Activated CD8-positive, alpha-beta T cell treated with anti-CD3 and anti-CD28 coated beads, Interleukin-2, amount 10 ng/mL, durations not matched to agents 7 days and 5 days (primary cell): ENCODE data around the gene SPECC1L. TPM values are rescaled to one million over a fixed set of nuclear protein-coding genes. Genes with fewer than 3 reads are reported as not detected.
"Not testable (repeated sequence)": the region's sequence is repeated elsewhere in the genome, so short reads cannot be mapped to it uniquely, and the experiment has no call there.

Source experiments
- ATAC-seq: fragments of 150-1000 bp; cut with Tn5 transposase; one replicate; pipeline ENCODE4 v1.10.0; 2021; ENCODE audit warnings: moderate library complexity
- CTCF ChIA-PET: fragments of 350-600 bp; sonication (Branson Sonifier 250); formaldehyde crosslinking; loops from one replicate; lab custom pipeline; 2021; ENCODE audit warnings: antibody characterized with exemption; lab: Charles Lee
- POLR2A ChIA-PET: fragments of 350-600 bp; sonication (Branson Sonifier 250); formaldehyde crosslinking; loops from one replicate; lab custom pipeline; 2021; ENCODE audit warnings: antibody characterized with exemption; lab: Charles Lee
- DNase-seq: peaks from one replicate; pipeline ENCODE4 v3.0.0-alpha.2; 2020
- H3K27ac Mint-ChIP-seq: one replicate; pipeline ENCODE4 v1.8.0; 2021; ENCODE audit warnings: mild to moderate bottlenecking, mixed read lengths
- H3K27me3 Mint-ChIP-seq: one replicate; pipeline ENCODE4 v1.8.0; 2021; ENCODE audit warnings: low read depth, mixed read lengths
- H3K36me3 Mint-ChIP-seq: one replicate; pipeline ENCODE4 v1.8.0; 2021; ENCODE audit warnings: low read depth, mixed read lengths
- H3K4me1 Mint-ChIP-seq: one replicate; pipeline ENCODE4 v1.8.0; 2021; ENCODE audit warnings: low read depth, mixed read lengths
- H3K4me3 Mint-ChIP-seq: one replicate; pipeline ENCODE4 v1.8.0; 2021; ENCODE audit warnings: mild to moderate bottlenecking, mixed read lengths
- H3K9me3 Mint-ChIP-seq: one replicate; pipeline ENCODE4 v1.8.0; 2022; ENCODE audit warnings: mixed read lengths; ENCODE audit not compliant: insufficient read depth
- total RNA-seq, 2 experiments: library from RNA; stranded (reverse); gene quantifications; one replicate each; pipeline ENCODE4 v1.2.3, GENCODE V29; 2021

The SPECC1L gene
- total RNA-seq, 2 experiments from 2014 or later = 57.6 to 59.7 TPM

- Mint-ChIP-seq H3K36me3 (peaks cover 6% of the 10 kb centered on the region), H3K9me3 (no peaks in the 10 kb centered on the region), H3K27me3 (no peaks in the 10 kb centered on the region), H3K4me3 (no peak overlapping the region), H3K4me1 (peaks cover 18% of the 10 kb centered on the region), H3K27ac (no peak overlapping the region)
- ATAC-seq = no peak
- no peak for DNase-seq
- ChIA-PET POLR2A (no interaction called here), CTCF (no interaction called here)
Observed at GRCh38 chr22:24290459-24290858, 19.8 kb downstream of the SPECC1L start.

- CTCF ChIA-PET = no interaction called here
- no peak overlapping the region for H3K27ac Mint-ChIP-seq
Observed at GRCh38 chr22:24291515-24292201, 21.0 kb downstream of the SPECC1L start.

GRCh38 chr22:24292202-24292830 lies 21.7 kb downstream of the SPECC1L start:
- CTCF ChIA-PET, ATAC-seq, H3K4me3 Mint-ChIP-seq, H3K27ac Mint-ChIP-seq, H3K27me3 Mint-ChIP-seq, H3K36me3 Mint-ChIP-seq, H3K4me1 Mint-ChIP-seq, H3K9me3 Mint-ChIP-seq, POLR2A ChIA-PET, DNase-seq: not testable (repeated sequence)

More at GRCh38 chr22:24291515-24292201, 21.0 kb downstream of the SPECC1L start:
- Mint-ChIP-seq H3K4me3 (no peak overlapping the region), H3K27me3 (no peaks in the 10 kb centered on the region), H3K4me1 (peaks cover 8% of the 10 kb centered on the region), H3K36me3 (peaks cover 6% of the 10 kb centered on the region), H3K9me3 (no peaks in the 10 kb centered on the region)
- POLR2A ChIA-PET = no interaction called here
- ATAC-seq (no peak), DNase-seq (no peak)

GRCh38 chr22:24294913-24295312 lies 24.3 kb downstream of the SPECC1L start:
- CTCF ChIA-PET, H3K27me3 Mint-ChIP-seq, DNase-seq, H3K4me3 Mint-ChIP-seq, ATAC-seq, POLR2A ChIA-PET, H3K36me3 Mint-ChIP-seq, H3K27ac Mint-ChIP-seq, H3K9me3 Mint-ChIP-seq: not testable (repeated sequence)
- H3K4me1 Mint-ChIP-seq = peaks cover 13% of the 10 kb centered on the region

- CTCF ChIA-PET = interaction anchor here (1.5 kb wide), 1 partner anchor 14 kb away, joined by 3 read pairs; no protein-coding TSS in a partner anchor
- H3K4me3 Mint-ChIP-seq, H3K9me3 Mint-ChIP-seq, H3K27ac Mint-ChIP-seq, DNase-seq, H3K27me3 Mint-ChIP-seq, POLR2A ChIA-PET: not testable (repeated sequence)
- Mint-ChIP-seq H3K4me1 (peaks cover 35% of the 10 kb centered on the region), H3K36me3 (peaks cover 23% of the 10 kb centered on the region)
- ATAC-seq = peak; percentile 57
Observed at GRCh38 chr22:24298497-24299155, 28.0 kb downstream of the SPECC1L start.

GRCh38 chr22:24300522-24300921 lies 29.9 kb downstream of the SPECC1L start:
- ATAC-seq, H3K4me3 Mint-ChIP-seq, H3K27me3 Mint-ChIP-seq, H3K27ac Mint-ChIP-seq, DNase-seq, H3K9me3 Mint-ChIP-seq, POLR2A ChIA-PET, CTCF ChIA-PET: not testable (repeated sequence)
- Mint-ChIP-seq H3K4me1 (peaks cover 54% of the 10 kb centered on the region), H3K36me3 (peaks cover 36% of the 10 kb centered on the region)

GRCh38 chr22:24302591-24302990 lies 32.0 kb downstream of the SPECC1L start:
- CTCF ChIA-PET = interaction anchor here (0.7 to 1.4 kb wide), 3 partner anchors 17 to 219 kb away, joined by 3 to 5 read pairs (median 3); no protein-coding TSS in a partner anchor
- POLR2A ChIA-PET = no interaction called here

GRCh38 chr22:24303007-24303406 lies 32.4 kb downstream of the SPECC1L start:
- CTCF ChIA-PET = interaction anchor here (0.7 to 1.4 kb wide), 3 partner anchors 18 to 219 kb away, joined by 3 to 5 read pairs (median 3); no protein-coding TSS in a partner anchor
- H3K4me1 Mint-ChIP-seq = peaks cover 61% of the 10 kb centered on the region

More at GRCh38 chr22:24302591-24302990, 32.0 kb downstream of the SPECC1L start:
- H3K27me3 Mint-ChIP-seq = no peaks in the 10 kb centered on the region
- H3K27ac Mint-ChIP-seq = no peak overlapping the region
- no peak overlapping the region for H3K4me3 Mint-ChIP-seq
- peaks cover 49% of the 10 kb centered on the region for H3K36me3 Mint-ChIP-seq
- no peaks in the 10 kb centered on the region for H3K9me3 Mint-ChIP-seq
- H3K4me1 Mint-ChIP-seq = peaks cover 61% of the 10 kb centered on the region
- DNase-seq = no peak
- ATAC-seq = no peak

GRCh38 chr22:24304062-24304675 lies 33.5 kb downstream of the SPECC1L start:
- ChIA-PET POLR2A (no interaction called here), CTCF (interaction anchor here (0.9 to 1.6 kb wide), 2 partner anchors 19 to 223 kb away, joined by 3 to 4 read pairs; no protein-coding TSS in a partner anchor)
- Mint-ChIP-seq H3K9me3 (no peaks in the 10 kb centered on the region), H3K36me3 (peaks cover 51% of the 10 kb centered on the region), H3K27ac (peak overlapping the region; percentile 63), H3K4me1 (peaks cover 52% of the 10 kb centered on the region), H3K27me3 (no peaks in the 10 kb centered on the region), H3K4me3 (no peak overlapping the region)
- DNase-seq (no peak), ATAC-seq (peak; percentile 43)

More at GRCh38 chr22:24303007-24303406, 32.4 kb downstream of the SPECC1L start:
- POLR2A ChIA-PET = no interaction called here
- DNase-seq (no peak), ATAC-seq (no peak)
- Mint-ChIP-seq H3K27ac (no peak overlapping the region), H3K36me3 (peaks cover 49% of the 10 kb centered on the region), H3K4me3 (no peak overlapping the region), H3K27me3 (no peaks in the 10 kb centered on the region), H3K9me3 (no peaks in the 10 kb centered on the region)

GRCh38 chr22:24305260-24305692 lies 34.6 kb downstream of the SPECC1L start:
- H3K27ac Mint-ChIP-seq = peak overlapping the region; percentile 41
- peak; percentile 73 for ATAC-seq
- ChIA-PET CTCF (interaction anchor here (0.9 to 1.6 kb wide), 2 partner anchors 20 to 222 kb away, joined by 3 to 4 read pairs; no protein-coding TSS in a partner anchor), POLR2A (no interaction called here)
- peaks cover 48% of the 10 kb centered on the region for H3K4me1 Mint-ChIP-seq
- DNase-seq = no peak
- H3K4me3 Mint-ChIP-seq = peak overlapping the region; percentile 1
- H3K36me3 Mint-ChIP-seq = peaks cover 53% of the 10 kb centered on the region
- H3K9me3 Mint-ChIP-seq = no peaks in the 10 kb centered on the region
- H3K27me3 Mint-ChIP-seq = no peaks in the 10 kb centered on the region

- H3K27ac Mint-ChIP-seq = no peak overlapping the region
- ChIA-PET CTCF (no interaction called here), POLR2A (no interaction called here)
- ATAC-seq (no peak), DNase-seq (no peak)
- peaks cover 22% of the 10 kb centered on the region for H3K4me1 Mint-ChIP-seq
- H3K27me3 Mint-ChIP-seq = no peaks in the 10 kb centered on the region
- no peak overlapping the region for H3K4me3 Mint-ChIP-seq
- H3K9me3 Mint-ChIP-seq = no peaks in the 10 kb centered on the region
- H3K36me3 Mint-ChIP-seq = peaks cover 50% of the 10 kb centered on the region
Observed at GRCh38 chr22:24310969-24311368, 40.3 kb downstream of the SPECC1L start.
